ENCODE measurements around the gene ST8SIA5. TPM values are rescaled to one million over a fixed set of nuclear protein-coding genes. Genes with fewer than 3 reads are reported as not detected.

Gene ST8SIA5
- total RNA-seq, 1 donor from 2014 or later: 5.4 TPM

DNA sequence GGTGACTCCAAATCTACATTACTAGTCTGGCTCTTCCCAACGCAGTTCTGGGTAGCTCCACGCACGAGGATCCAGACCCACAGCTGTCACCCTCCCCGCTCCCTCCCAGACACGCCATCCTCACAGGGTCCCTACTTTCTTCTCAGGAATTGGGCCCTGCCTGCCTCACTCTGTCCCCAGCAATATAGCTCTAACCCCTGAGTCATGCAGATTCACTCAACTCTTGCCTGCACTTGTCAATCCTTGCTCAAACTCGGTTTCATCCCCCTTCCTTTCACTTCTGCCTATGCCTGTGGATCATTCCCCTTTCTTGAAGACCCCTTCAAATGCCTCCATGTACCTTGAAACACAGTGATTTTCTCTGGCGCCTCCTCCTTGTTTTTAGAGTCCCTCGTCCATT lies 5.0 kb downstream of the ST8SIA5 start:
- no peak for ATAC-seq
- intact Hi-C loops (cut with micrococcal nuclease): no loop called here
- no peak for DNase-seq

GRCh38 chr18:46750626-46751025 lies 6.2 kb downstream of the ST8SIA5 start:
- no peak for ATAC-seq
- intact Hi-C loops (cut with micrococcal nuclease): no loop called here
- no peak for DNase-seq

DNA sequence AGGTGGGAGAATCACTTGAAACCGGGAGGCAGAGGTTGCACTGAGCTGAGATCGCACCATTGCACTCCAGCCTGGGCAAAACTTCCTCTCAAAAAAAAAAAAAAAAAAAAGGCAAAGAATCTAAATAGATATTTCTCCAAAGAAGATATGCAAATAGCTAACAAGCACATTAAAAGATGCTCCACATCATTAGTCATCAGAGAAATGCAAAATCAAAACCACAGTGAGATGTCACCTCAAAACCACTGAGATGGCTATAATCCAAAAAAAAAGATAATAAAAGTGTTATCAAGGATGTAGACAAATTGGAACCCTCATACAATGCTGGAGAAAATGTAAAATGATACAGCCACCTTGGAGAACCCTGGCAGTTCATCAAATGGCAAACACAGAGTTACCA lies 8.4 kb downstream of the ST8SIA5 start:
- intact Hi-C loops (cut with micrococcal nuclease): no loop called here
- no peak for DNase-seq
- ATAC-seq: no peak

DNA sequence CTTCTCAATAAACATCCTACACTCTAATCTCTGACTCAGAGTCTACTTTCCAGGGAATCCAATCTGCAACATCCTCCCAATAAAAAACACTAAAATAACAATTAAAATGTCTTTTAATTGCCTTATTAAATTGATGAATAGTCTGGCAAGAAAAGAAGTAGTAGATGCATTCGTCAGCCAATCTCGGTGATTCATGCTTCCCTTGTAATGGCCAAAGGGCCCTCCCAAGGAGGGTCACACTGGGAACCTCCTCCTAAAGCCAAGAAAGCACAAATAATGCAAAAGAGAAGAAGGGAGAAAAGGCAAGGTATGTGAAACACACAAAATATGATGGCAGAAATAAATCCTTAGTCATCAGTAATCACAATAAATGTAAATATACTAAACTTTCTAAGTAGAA lies 16.8 kb downstream of the ST8SIA5 start:
- intact Hi-C loops (cut with micrococcal nuclease): no loop called here
- no peak for ATAC-seq
- no peak for DNase-seq

- intact Hi-C loops (cut with micrococcal nuclease): no loop called here
- ATAC-seq (no peak), DNase-seq (no peak)
These were observed 18.4 kb downstream of the ST8SIA5 start for GRCh38 chr18:46738491-46738890.

GRCh38 chr18:46736736-46737135 lies 20.1 kb downstream of the ST8SIA5 start:
- intact Hi-C loops (cut with micrococcal nuclease): no loop called here
- no peak for DNase-seq
- ATAC-seq: no peak

DNA sequence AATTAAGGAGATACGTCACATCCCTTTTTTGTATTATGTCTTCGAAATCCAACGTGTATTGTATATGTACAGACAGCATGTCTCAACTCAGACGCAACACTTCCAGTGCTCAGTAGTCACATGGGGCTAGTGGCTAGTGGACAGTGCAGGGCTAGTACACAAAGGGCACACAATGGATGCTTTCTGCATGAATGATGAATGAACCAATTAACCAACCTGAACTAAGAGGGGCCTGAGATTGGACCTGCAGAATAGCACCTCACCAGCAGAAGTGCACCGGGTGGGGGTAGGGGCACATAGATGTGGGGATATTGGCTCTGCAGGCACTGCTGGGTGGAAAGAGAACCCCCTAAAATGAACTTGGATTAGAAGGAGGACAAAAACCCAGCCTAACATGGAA lies 20.7 kb downstream of the ST8SIA5 start:
- no peak for DNase-seq
- intact Hi-C loops (cut with micrococcal nuclease): no loop called here
- ATAC-seq: no peak

DNA sequence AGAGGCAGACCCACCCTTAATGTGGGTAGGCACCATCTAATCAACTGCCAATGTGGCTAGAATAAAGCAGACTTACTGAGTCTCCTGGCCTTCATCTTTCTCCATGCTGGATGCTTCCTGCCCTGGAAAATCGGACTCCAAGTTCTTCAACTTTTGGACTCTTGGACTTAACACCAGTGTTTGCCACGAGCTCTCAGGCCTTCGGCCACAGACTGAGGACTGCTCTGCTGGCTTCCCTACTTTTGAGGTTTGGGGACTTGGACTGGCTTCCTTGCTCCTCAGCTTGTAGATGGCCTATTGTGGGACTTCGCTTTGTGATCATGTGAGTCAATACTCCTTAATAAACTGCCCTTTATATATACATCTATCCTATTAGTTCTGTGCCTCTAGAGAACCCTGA lies 21.9 kb downstream of the ST8SIA5 start:
- no peak for ATAC-seq
- intact Hi-C loops (cut with micrococcal nuclease): no loop called here

GRCh38 chr18:46733872-46734271 lies 23.0 kb downstream of the ST8SIA5 start:
- intact Hi-C loops (cut with micrococcal nuclease): no loop called here
- no peak for DNase-seq
- no peak for ATAC-seq

More for the DNA sequence above, 21.9 kb downstream of the ST8SIA5 start:
- DNase-seq: no peak

DNA sequence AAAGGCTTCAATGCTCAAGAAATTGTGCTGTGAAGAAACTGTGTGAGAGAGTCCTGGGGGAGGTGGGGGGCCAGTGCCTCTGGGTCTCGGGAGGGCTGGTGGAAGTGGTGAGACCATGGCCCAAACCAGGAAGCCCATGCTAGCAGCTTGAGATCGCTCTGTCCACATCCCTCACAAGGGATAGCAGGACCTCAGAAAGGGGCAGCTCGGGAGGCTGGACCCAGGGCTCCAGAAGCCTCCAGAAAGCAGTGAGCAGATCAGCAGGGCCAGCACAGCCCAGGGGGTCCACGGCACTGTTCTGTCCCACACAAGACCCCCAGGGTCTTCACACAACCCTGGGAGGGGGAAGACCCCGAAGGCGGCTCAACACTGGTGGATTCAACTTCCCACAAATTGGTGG lies 24.1 kb downstream of the ST8SIA5 start:
- DNase-seq (no peak), ATAC-seq (no peak)
- intact Hi-C loops (cut with micrococcal nuclease): no loop called here

GRCh38 chr18:46732201-46732600 lies 24.7 kb downstream of the ST8SIA5 start:
- ATAC-seq: no peak
- no peak for DNase-seq
- intact Hi-C loops (cut with micrococcal nuclease): no loop called here

GRCh38 chr18:46731316-46731715 lies 25.5 kb downstream of the ST8SIA5 start:
- ATAC-seq (no peak), DNase-seq (no peak)
- intact Hi-C loops (cut with micrococcal nuclease): no loop called here

DNA sequence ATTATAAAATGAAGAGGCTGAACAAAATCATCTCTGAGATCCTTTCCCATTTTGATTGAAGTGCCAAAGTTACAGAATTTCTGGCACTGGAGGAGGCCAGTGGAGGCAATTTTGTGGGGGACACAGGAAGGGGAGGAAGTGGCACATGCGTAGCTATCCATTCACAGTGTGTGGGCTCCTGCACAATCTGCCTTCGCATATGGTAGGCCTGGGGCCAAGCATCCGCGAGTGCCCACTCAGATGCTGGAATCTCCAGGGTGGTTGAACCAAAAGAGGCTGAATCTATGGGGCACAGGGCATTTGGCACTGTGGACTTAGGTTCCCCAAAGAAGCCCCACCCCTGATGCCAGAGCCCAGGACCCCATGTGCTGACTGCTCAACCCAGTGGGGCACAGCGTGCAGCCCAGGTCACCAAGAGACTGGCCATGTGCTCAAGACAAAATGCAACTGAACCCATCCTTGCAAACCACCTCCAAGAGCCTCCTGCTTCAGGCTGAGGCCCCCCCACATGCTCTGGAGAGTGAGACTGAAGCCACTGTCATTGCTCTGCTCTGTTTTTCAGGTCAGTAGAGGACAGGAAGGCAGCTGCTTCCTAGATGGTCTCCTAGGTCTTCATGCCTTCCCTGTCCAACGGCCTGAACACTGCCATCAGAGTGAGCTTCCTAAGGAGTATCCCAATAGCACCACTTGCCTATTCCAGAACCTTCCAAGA lies 28.5 kb downstream of the ST8SIA5 start:
- no peak for DNase-seq
- intact Hi-C loops (cut with micrococcal nuclease): no loop called here
- ATAC-seq: no peak

- DNase-seq (no peak), ATAC-seq (no peak)
- intact Hi-C loops (cut with micrococcal nuclease): no loop called here
These were observed 29.7 kb downstream of the ST8SIA5 start for GRCh38 chr18:46727177-46727576.

GRCh38 chr18:46725310-46725709 lies 31.5 kb downstream of the ST8SIA5 start:
- no peak for DNase-seq
- intact Hi-C loops (cut with micrococcal nuclease): no loop called here
- ATAC-seq: no peak

DNA sequence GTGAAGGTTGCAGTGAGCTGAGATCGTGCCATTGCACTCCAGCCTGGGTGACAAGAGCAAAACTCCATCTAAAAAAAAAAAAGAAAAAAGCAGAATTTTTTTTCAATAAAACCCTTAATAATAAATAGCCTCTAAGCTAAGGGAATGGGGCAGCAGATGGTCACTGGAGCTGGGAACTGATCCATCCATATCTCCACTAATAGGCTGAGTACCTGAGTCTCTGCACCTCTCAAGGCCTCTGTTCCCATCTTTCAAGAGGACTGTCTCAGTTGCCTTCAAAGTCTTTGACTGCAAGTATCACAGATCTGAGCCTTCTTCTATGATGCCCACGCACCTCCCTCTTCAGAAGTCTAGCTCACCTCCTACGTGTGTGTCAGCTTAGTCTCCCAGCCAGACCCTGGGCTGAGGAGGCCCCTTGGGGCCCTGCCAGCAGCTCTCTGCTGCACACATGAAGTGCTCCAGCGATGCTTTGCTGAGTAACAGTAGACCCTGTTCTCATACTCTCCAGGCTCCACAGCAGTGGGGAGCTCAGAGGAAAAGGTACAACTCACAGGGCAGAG lies 32.9 kb downstream of the ST8SIA5 start:
- no peak for DNase-seq
- intact Hi-C loops (cut with micrococcal nuclease): no loop called here
- ATAC-seq: no peak

DNA sequence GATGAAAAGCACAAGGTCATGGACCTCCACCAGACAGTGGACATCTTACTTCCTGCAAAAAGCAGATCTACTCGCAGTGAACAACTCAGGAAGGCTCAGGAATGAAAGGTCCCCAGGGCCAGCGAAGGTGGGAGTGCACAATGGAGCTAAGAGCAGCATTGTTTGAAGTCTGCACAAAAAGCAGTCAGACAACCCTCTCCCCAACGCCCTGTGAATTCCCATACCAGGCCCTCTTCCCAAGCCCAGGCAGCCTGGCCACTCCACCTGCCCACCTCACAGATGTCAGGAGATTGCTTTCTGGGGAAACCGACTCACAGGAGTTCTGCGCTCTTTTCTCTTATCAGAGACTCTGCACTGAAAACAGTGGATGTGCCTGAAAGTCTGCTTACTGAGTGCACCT lies 34.8 kb downstream of the ST8SIA5 start:
- DNase-seq: no peak
- no peak for ATAC-seq
- intact Hi-C loops (cut with micrococcal nuclease): no loop called here

- no peak for DNase-seq
These were observed 35.5 kb downstream of the ST8SIA5 start for GRCh38 chr18:46721331-46721730.

DNA sequence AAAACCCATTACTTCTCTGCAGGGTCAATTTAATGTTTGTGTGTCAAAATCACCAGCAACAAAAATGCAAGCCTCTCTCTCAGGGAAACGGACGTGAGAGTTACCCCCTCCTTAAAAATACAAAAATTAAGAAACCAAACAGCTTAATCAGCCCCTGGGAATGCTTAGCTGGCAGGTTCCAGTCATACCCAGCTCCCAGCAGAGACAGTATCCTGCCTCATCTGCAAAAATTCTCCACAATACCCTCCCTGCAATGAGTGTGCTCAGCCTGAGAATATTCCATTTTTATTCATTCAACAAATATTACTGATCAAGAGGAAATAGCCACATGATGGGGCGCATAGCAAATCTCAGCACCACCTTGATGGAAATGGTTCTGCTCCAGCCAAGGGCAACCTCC lies 36.3 kb downstream of the ST8SIA5 start:
- intact Hi-C loops (cut with micrococcal nuclease): no loop called here
- ATAC-seq (no peak), DNase-seq (no peak)

More at GRCh38 chr18:46721331-46721730, 35.5 kb downstream of the ST8SIA5 start:
- intact Hi-C loops (cut with micrococcal nuclease): no loop called here
- ATAC-seq: no peak

GRCh38 chr18:46720092-46720491 lies 36.8 kb downstream of the ST8SIA5 start:
- DNase-seq (no peak), ATAC-seq (no peak)
- intact Hi-C loops (cut with micrococcal nuclease): no loop called here

GRCh38 chr18:46719388-46719787 lies 37.5 kb downstream of the ST8SIA5 start:
- DNase-seq: no peak
- no peak for ATAC-seq
- intact Hi-C loops (cut with micrococcal nuclease): no loop called here
